CD4-positive, CD25-positive, alpha-beta regulatory T cell (primary cell): Measurements from ENCODE around the gene TCP10L. TPM values are rescaled to one million over a fixed set of nuclear protein-coding genes. Genes with fewer than 3 reads are reported as not detected.

Experiments used
- ATAC-seq, 2 donors: fragments of 150-1000 bp; cut with Tn5 transposase; one replicate each; pipeline ENCODE4 v1.10.0; 2021; ENCODE audit warnings: low read depth in 2 of 2, moderate number of reproducible peaks in 2 of 2, moderate library complexity in 1 of 2
- DNase-seq, 3 donors: peaks; one replicate each; pipeline versions ENCODE4 v3.0.0 to v3.0.0-alpha.2; 2012 to 2022; ENCODE audit warnings: mixed read lengths in 1 of 3
- H3K27ac ChIP-seq: one replicate; pipeline ENCODE4 v1.7.0; 2013; ENCODE audit warnings: mild to moderate bottlenecking, low read length; ENCODE audit not compliant: insufficient read depth, poor library complexity, severe bottlenecking
- H3K27me3 ChIP-seq: one replicate; pipeline ENCODE4 v1.7.0; 2013; ENCODE audit warnings: low read length; ENCODE audit not compliant: control insufficient read depth, insufficient read depth
- H3K36me3 ChIP-seq: one replicate; pipeline ENCODE4 v1.7.0; 2013; ENCODE audit warnings: mild to moderate bottlenecking, low read length, moderate library complexity; ENCODE audit not compliant: control insufficient read depth, insufficient read depth
- H3K4me1 ChIP-seq: 2 replicates; pipeline ENCODE4 v1.7.0; 2013; ENCODE audit warnings: mild to moderate bottlenecking, low read length; ENCODE audit not compliant: insufficient read depth, control insufficient read depth, poor library complexity, severe bottlenecking
- H3K4me3 ChIP-seq: one replicate; pipeline ENCODE4 v1.7.0; 2013; ENCODE audit warnings: low read depth, mild to moderate bottlenecking, low read length, moderate library complexity
- H3K9me3 ChIP-seq, 2 experiments: 1 replicate in 1 of 2; 2 replicates in 1 of 2; pipeline ENCODE4 v1.7.0; 2013; ENCODE audit warnings: low read length in 2 of 2, mild to moderate bottlenecking in 1 of 2, moderate library complexity in 1 of 2; ENCODE audit not compliant: control insufficient read depth in 2 of 2
- H3K27ac Mint-ChIP-seq, 3 donors: one replicate each; pipeline ENCODE4 v1.8.0; 2020 to 2022; ENCODE audit warnings: mild to moderate bottlenecking in 3 of 3, mixed read lengths in 3 of 3, moderate library complexity in 2 of 3
- H3K27me3 Mint-ChIP-seq: one replicate; pipeline ENCODE4 v1.8.0; 2022; ENCODE audit warnings: mild to moderate bottlenecking, mixed read lengths
- H3K36me3 Mint-ChIP-seq: one replicate; pipeline ENCODE4 v1.8.0; 2020; ENCODE audit warnings: mixed read lengths
- H3K4me1 Mint-ChIP-seq, 4 donors: one replicate each; pipeline ENCODE4 v1.8.0; 2020 to 2022; ENCODE audit warnings: mixed read lengths in 4 of 4, mild to moderate bottlenecking in 1 of 4
- H3K4me3 Mint-ChIP-seq, 4 donors: one replicate each; pipeline ENCODE4 v1.8.0; 2020 to 2022; ENCODE audit warnings: mild to moderate bottlenecking in 4 of 4, mixed read lengths in 4 of 4, moderate library complexity in 3 of 4
- H3K9me3 Mint-ChIP-seq, 7 donors: one replicate each; pipeline ENCODE4 v1.8.0; 2020 to 2022; ENCODE audit warnings: mixed read lengths in 7 of 7, mild to moderate bottlenecking in 3 of 7, moderate library complexity in 2 of 7
- polyA plus RNA-seq, 4 donors: library from polyadenylated mRNA; unstranded; fragments of 300-500 nt; fragmentation: Illumina TruSeq; gene quantifications; one replicate each; pipeline ENCODE4 v1.2.3, GENCODE V29; 2021
- total RNA-seq: library from RNA; stranded (reverse); gene quantifications from one replicate; pipeline ENCODE4 v1.2.3, GENCODE V29; 2022

The TCP10L gene
- total and polyA plus RNA-seq, 5 donors from 2014 or later, result 0.27 to 1.1 (median 0.39) TPM

GRCh38 chr21:32525282-32525681 is 60.0 kb downstream of the TCP10L start:
- Histone ChIP-seq H3K4me1 (no peaks in the 10 kb centered on the region), H3K4me3 (no peak overlapping the region), H3K27me3 (no peaks in the 10 kb centered on the region), H3K27ac (no peak overlapping the region), H3K9me3 (no peaks in the 10 kb centered on the region), H3K36me3 (no peaks in the 10 kb centered on the region)
- Mint-ChIP-seq H3K36me3 (no peaks in the 10 kb centered on the region), H3K4me1 (no peaks in the 10 kb centered on the region), H3K27me3 (peaks cover 9% of the 10 kb centered on the region), H3K27ac (no peak overlapping the region), H3K4me3 (no peak overlapping the region), H3K9me3 (peaks cover 0 to 6% (median 0%) of the 10 kb centered on the region in 7 donors)
- ATAC-seq (no peak), DNase-seq (no peak)

- H3K27me3 Mint-ChIP-seq, result peaks cover 9% of the 10 kb centered on the region
- Histone ChIP-seq H3K4me3 (no peak overlapping the region), H3K36me3 (no peaks in the 10 kb centered on the region), H3K9me3 (no peaks in the 10 kb centered on the region), H3K27me3 (no peaks in the 10 kb centered on the region), H3K27ac (no peak overlapping the region), H3K4me1 (no peaks in the 10 kb centered on the region)
- H3K4me3 Mint-ChIP-seq, result no peak overlapping the region
- no peak for DNase-seq
- no peaks in the 10 kb centered on the region for H3K4me1 Mint-ChIP-seq
- no peak overlapping the region for H3K27ac Mint-ChIP-seq
- H3K36me3 Mint-ChIP-seq, result no peaks in the 10 kb centered on the region
- H3K9me3 Mint-ChIP-seq, result peaks cover 0 to 6% (median 0%) of the 10 kb centered on the region in 7 donors
- no peak for ATAC-seq
Observed at GRCh38 chr21:32523988-32524719, 61.2 kb downstream of the TCP10L start.

Other genes starting within 250 kb of the TCP10L start
- 9.4 TPM for gene URB1, start 192.5 kb downstream of the TCP10L start, total RNA-seq
- 1 to 10 TPM; 1.5 to 3.2 (median 2.7) TPM for gene URB1, start 192.5 kb downstream of the TCP10L start, polyA plus RNA-seq
- 8.3 TPM for gene EVA1C, start 172.8 kb downstream of the TCP10L start, total RNA-seq
- gene EVA1C, start 172.8 kb downstream of the TCP10L start, polyA plus RNA-seq, result 10 to 100 TPM in 2 of 4 donors, 1 to 10 TPM in 2; 6.0 to 10.8 (median 8.9) TPM
- gene CFAP298, start 26.9 kb upstream of the TCP10L start, total RNA-seq, result 21.8 TPM
- gene CFAP298, start 26.9 kb upstream of the TCP10L start, polyA plus RNA-seq, result 10 to 100 TPM; 49.1 to 62.1 (median 57.4) TPM
- gene SYNJ1, start 142.5 kb upstream of the TCP10L start, total RNA-seq, result 25.6 TPM
- 1 to 10 TPM; 4.4 to 6.4 (median 6.2) TPM for gene SYNJ1, start 142.5 kb upstream of the TCP10L start, polyA plus RNA-seq
- gene PAXBP1, start 186.2 kb upstream of the TCP10L start, total RNA-seq, result 59.7 TPM
- gene PAXBP1, start 186.2 kb upstream of the TCP10L start, polyA plus RNA-seq, result 10 to 100 TPM in 2 of 4 donors, 1 to 10 TPM in 2; 6.1 to 11.2 (median 9.2) TPM